GM21360 (cell line): ENCODE measurements around the gene DOCK9.
"Not testable (repeated sequence)": the region's sequence is repeated elsewhere in the genome, so short reads cannot be mapped to it uniquely, and the experiment has no call there.

ENCODE experiments used
- ATAC-seq: cut with Tn5 transposase; IDR thresholded peaks from one replicate; pipeline ENCODE4 v1.9.1; 2021; ENCODE audit warnings: mild to moderate bottlenecking, moderate library complexity; ENCODE audit not compliant: unreplicated experiment

The DOCK9 gene

GRCh38 chr13:98754468-98754867 lies 223.4 kb downstream of the DOCK9 start:
- not testable (repeated sequence) for ATAC-seq

- ATAC-seq: no peak
Observed at GRCh38 chr13:98752467-98753290, 225.2 kb downstream of the DOCK9 start, which contains the start of gene SLC15A1. TSS of gene SLC15A1 (minus strand) at chr13:98752672. CDS start at chr13:98752598, 74 bp downstream.

- ATAC-seq: no peak
Observed at GRCh38 chr13:98751861-98752466, 225.9 kb downstream of the DOCK9 start.

DNA sequence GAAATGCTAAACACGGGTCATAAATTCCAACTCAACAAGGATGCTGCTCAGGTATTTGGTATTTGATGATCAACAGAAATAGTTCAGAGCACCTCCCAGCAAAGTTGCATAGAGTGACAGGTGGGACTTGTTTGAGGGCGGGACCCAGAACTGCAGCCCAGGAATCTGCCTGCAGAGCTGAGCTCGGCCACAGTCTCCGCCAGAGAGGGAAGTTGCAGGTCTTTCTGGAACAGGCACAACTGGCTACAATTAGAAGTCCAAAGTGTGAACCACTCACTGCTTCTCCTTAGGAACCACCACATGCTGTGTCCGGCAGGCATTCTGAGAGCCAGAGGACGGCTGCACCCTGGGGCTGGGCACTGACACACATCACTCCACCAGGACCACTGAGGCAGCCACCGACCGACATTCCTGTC lies 226.5 kb downstream of the DOCK9 start:
- no peak for ATAC-seq

GRCh38 chr13:98749501-98749900 lies 228.4 kb downstream of the DOCK9 start:
- no peak for ATAC-seq

GRCh38 chr13:98746968-98747367 lies 230.9 kb downstream of the DOCK9 start:
- ATAC-seq: no peak
